ENCODE measurements around the gene NOXA1.
"Not testable (repeated sequence)": the region's sequence is repeated elsewhere in the genome, so short reads cannot be mapped to it uniquely, and the experiment has no call there.

The NOXA1 gene

GRCh38 chr9:137422604-137423513, at the start of gene NOXA1, which contains the start of gene EXD3:
Gene NOXA1, plus strand, starts transcription at chr9:137423393. Its CDS starts 137 bp downstream, at chr9:137423530.
Gene EXD3, minus strand, starts transcription at chr9:137423162. Its CDS starts 27,805 bp downstream, at chr9:137395357.
- peak within 1 kb of the TSS; percentile 71 for H3K4me3 ChIP-seq (ENCODE audit: low read depth, low read length)
- peak; percentile 37; the same call in 1 of the 2 replicates for TF ChIP-seq CTCF (IDR thresholded peaks at IDR 0.05; ENCODE audit: low read depth, low read length)

DNA sequence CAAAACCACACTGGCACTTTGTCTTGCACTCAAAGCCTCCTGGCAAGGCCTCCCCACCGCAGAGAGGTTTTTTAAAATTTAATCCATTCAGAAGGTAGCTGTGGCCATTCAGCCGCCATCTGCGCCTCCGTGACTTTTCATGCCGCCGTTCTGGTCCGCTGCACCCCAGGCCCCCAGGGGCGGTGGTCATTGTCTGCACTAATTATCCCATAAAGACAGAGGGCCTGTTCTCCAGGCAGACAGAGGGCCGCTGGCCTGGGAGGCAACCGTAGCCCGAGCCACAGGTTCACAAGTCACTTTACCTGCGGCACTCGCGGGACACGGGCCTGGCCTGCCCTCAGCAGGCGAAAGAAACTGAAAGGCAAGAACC, 49.6 kb upstream of the NOXA1 start:
- TF ChIP-seq CTCF (IDR thresholded peaks at IDR 0.05; ENCODE audit: low read depth, low read length), result no peak
- H3K4me3 ChIP-seq (ENCODE audit: low read depth, low read length), result no peak overlapping the region

DNA sequence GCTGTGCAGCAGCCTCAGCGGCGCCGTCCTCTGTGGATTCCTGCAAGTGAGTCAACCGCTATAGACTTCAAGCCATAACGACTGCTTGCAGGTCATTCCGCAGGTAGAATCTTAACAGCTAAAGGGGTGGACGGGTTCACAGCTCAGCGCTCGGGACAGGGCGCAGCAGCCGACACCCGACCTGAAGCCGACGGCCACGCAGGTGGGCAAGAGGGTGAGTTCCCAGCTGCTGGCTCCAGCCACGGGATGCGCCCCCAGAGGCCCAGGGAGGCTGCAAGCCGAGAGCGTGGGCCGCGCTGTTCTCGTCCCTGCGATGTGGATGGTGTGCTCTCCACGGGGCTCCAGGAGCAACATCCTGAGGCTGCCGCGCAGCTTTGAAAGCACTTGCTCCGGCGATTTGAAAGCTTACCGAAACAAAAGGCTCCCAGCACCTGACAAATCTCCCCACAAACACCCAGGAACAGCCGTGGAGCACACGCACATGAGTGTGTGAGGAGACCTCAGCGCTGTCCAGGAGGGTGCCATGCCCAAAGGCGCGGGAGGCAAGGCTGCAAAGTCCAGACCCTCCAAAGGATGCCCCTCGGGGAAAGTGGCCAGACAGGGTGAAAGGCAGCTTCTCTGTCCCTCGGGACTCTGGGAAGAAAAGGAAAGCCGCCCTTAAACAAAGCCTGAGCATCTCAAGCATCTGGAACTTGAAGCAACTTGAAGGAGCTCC, 48.9 kb upstream of the NOXA1 start:
- no peak for TF ChIP-seq CTCF (IDR thresholded peaks at IDR 0.05; ENCODE audit: low read depth, low read length)
- H3K4me3 ChIP-seq (ENCODE audit: low read depth, low read length), result no peak overlapping the region

- no peak for TF ChIP-seq CTCF (IDR thresholded peaks at IDR 0.05; ENCODE audit: low read depth, low read length)
- H3K4me3 ChIP-seq (ENCODE audit: low read depth, low read length), result no peak overlapping the region
Observed at GRCh38 chr9:137375321-137376058, 47.7 kb upstream of the NOXA1 start.

DNA sequence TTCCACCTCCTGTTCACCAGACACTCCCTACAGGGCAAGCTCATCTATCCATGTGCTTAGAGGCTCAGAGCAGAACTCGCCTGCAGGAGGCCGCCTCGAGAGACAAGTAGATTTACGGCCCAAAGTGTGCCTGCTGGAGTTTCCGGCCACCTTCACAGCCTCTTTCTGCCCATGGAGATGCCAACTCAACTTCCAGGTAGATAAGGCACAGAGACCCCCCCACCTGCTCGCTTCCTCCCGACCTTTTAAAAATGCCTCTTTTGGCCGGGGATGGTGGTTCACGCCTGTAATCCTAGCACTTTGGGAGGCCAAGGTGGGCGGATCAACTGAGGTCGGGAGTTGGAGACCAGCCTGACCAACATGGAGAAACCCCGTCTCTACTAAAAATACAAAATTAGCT, 46.8 kb upstream of the NOXA1 start:
- H3K4me3 ChIP-seq (ENCODE audit: low read depth, low read length), result no peak overlapping the region
- no peak for TF ChIP-seq CTCF (IDR thresholded peaks at IDR 0.05; ENCODE audit: low read depth, low read length)

- H3K4me3 ChIP-seq (ENCODE audit: low read depth, low read length), result not testable (repeated sequence)
Observed at GRCh38 chr9:137378688-137379410, 44.3 kb upstream of the NOXA1 start.

GRCh38 chr9:137379761-137380161, 43.4 kb upstream of the NOXA1 start:
- no peak for TF ChIP-seq CTCF (IDR thresholded peaks at IDR 0.05; ENCODE audit: low read depth, low read length)
- no peak overlapping the region for H3K4me3 ChIP-seq (ENCODE audit: low read depth, low read length)
